ENCODE results near the gene C3.
"Not testable (repeated sequence)": the region's sequence is repeated elsewhere in the genome, so short reads cannot be mapped to it uniquely, and the experiment has no call there.

C3 gene

DNA sequence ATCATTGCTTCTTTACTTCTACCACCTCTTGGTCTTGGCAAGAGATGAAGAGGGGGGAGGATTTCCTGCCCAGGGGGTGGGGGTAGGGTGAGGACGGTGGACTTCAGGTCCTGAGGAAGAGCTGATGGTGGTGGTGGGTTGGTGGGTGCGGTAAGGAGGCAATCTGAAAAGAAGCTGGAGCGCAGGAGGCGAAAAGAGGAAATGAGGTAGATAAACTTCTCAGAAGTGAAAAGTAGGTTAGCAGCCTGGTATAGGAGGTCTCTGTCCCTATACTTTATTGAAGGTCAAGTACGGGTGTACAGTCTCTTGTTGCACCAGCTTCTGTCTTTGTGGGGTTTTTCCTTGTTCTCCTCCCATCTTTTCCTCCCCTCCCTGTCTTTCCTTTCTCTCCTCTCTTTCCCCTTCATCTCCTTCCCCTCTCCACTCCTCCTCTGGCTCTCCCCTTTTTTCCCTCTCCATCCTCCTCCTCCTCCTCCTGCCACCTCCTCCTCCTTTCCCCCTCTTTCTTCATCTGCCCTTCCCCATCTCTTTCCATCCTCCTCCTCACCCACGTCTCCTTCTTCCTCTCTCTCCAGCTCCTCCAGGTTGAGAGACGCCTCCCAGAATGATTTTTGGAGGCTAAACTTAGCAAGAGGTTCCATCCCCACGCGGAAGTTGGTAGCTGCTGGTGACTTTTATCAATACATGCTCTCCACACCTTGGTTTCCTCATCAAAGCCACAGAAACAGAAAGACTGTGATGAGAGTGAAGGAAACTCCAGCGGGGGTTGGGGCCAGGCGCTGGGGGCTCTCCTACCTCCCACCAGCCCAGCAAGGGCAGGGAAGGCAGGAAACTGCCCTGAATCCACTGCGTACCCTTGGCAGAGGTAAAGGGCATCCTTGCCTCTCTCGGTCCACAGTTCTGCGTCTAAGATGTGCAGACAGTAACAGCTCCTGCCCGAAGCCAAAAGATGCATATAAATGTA is 65.8 kb downstream of the C3 start:
- peak; percentile 69 for DNase-seq

DNA sequence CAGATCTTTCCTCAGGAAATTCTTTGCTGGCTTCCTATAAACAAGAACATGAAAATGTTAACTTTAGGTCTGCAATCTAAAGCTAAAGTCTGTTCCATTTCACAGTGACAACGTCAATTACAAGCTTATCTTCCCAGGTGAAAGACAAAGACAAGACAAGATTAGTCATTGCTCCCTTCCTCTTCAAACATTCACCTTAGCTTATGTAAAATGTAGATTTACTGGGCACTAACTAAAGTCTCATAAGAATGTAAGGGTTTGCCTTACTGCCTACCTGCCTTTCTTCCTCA is 67.7 kb downstream of the C3 start:
- DNase-seq, result no peak

DNA sequence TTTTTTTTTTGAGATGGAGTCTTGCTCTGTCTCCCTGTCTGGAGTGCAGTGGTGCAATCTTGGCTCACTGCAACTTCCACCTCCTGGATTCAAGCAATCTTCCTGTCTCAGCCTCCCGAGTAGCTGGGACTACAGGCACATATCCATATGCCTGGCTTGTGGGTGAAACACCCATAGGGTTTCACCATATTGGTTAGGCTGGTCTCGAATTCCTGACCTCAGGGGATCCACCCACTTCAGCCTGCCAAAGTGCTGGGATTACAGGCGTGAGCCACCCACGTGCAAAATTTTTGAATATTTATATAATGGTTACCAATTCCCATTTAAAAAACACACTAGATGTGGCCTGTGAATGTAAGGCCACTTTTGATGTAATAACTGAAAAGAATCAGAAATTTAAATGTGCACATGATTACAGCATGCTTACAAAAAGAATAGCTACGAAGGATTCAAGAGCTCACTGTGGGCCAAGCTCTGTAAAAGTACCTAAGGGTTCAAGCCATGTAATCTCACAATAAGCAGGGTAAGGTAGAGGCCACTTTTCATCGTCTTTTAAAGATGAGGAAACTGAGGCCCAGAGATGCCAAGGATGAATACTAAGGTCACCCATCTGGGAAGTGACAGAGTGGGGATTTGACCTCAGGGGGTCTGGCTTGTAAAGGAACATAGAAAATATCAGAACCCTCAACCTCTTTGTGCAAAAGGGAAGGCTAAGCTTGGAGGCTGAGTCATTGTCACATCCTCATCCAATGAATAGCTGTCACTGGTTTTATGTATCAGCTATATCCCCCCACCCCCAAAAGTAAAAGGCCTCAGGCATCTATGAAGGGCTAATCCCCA is 68.3 kb downstream of the C3 start:
- DNase-seq, result no peak

DNA sequence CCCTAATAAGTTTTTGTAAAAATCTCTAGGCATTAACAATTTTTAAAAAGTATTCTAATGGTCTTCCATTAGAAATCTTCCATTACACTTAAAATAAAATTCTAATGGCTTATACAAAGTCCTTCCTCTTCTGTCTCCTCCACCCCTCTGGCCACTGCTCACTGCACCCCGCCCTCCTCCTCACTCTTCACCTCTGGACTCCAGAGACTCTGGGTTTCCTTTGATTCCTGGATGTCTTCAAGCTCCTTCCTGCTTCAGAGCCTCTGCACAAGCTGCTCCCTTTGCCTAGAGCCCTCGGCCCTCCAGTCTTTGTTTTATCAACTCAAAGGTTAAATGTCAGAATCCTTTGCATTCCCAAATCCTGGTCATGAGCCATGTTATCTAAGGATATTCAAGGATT is 71.3 kb downstream of the C3 start:
- no peak for DNase-seq

DNA sequence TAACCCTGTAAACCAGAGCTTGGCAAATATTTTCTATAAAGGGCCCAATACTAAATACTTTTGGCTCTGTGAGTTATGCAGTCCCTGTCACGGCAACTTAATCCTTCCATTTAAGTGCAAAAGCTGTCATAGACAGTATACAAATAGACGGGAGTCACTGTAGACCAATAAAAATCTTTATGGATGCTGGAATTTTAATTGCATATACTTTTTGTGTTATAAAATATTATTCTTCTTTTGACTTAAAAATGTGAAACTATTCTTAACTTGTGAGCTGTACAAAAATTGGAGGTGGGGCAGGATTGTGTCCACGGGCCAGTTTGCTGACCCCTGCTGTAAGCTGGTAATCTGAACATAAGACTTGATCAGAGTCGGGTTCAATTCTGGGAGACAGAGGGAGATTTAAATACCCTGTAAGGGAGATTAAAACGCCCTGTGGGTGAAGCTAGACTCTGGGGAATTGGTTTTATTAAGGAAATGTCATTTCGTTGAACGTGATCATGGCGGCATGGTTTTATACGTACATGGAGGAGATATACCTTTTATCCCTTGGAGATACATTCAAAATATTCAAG is 72.2 kb downstream of the C3 start:
- no peak for DNase-seq

DNA sequence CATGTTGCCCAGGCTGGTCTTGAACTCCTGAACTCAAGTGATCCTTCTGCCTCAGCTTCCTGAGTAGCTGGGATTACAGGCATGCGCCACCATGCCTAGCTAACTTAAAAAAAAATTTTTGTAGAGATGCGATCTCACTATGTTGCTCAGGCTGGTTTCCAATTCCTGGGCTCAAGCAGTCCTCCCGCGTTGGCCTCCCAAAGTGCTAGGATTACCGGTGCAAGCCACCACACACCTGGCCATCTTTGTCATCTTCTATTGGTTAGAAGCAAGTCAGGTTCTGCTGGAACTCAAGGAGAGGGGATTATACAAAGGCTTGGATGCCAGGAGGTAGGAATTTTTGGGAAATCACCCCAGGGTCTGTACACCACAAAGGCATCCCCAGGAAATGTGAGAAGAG is 75.7 kb downstream of the C3 start:
- DNase-seq, result no peak

DNA sequence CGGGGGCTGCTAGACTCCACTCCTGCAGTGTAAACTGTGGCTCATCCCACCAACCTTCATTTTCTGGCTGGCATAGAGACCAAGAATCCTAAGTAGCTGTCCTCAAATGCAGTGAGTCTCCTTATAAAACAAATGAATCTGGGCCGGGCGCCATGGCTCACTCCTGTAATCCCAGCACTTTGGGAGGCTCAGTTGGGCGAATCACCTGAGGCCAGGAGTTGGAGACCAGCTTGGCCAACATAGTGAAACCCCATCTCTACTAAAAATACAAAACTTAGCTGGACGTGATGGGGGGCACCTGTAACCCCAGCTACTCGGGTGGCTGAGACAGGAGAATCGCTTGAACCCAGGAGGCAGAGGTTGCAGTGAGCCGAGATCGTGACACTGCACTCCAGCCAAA is 80.1 kb downstream of the C3 start:
- not testable (repeated sequence) for DNase-seq

DNA sequence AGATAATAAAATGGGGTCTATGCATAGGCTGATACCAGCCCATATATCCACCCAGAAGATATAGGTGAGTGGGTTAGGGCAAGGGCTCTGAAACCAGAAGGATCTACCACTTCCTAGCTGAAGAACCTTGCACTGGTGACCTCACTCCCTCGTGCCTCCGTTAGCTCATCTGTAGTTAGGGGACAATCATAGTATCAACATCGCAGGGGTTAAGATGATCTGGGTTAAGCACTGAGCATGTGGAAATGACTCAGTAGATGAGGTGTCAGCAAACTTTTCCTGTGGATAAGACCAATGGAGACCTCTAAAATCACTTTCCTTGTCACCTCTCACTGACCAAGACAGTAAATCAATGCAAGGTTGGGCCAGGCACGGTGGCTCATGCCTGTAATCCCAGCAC is 81.0 kb downstream of the C3 start:
- no peak for DNase-seq

DNA sequence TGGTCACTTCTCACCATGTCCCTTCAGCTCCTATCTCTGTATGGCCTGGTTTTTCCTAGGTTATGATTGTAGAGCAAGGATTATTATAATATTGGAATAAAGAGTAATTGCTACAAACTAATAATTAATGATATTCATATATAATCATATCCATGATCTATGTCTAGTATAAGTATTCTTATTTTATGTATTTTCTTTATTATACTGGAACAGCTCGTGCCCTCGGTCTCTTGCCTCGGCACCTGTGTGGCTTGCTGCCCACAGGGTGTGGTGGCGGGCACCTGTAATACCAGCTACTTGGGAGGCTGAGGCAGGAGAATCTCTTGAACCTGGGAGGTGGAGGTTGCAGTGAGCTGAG is 87.0 kb downstream of the C3 start:
- DNase-seq, result not testable (repeated sequence)

DNA sequence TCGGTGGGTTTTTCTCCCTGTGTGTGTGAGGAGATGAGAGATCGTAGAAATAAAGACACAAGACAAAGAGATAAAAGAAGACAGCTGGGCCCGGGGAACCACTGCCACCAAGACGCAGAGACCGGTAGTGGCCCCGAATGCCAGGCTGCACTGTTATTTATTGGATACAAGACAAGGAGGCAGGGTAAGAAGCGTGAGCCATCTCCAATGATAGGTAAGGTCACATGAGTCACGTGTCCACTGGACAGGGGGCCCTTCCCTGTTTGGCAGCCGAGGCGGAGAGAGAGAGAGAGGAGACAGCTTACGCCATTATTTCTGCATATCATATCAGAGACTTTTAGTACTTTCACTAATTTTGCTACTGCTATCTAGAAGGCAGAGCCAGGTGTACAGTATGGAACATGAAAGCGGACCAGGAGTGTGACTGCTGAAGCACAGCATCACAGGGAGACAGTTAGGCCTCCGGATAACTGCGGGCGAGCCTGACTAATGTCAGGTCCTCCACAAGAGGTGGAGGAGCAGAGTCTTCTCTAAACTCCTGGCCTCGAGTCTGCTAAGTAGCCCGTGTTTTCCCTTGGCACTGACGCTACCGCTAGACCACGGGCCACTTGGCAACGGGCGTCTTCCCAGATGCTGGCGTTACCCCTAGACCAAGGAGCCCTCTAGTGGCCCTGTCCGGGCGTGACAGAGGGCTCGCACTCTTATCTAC is 87.5 kb downstream of the C3 start:
- peak; percentile 64 for DNase-seq

DNA sequence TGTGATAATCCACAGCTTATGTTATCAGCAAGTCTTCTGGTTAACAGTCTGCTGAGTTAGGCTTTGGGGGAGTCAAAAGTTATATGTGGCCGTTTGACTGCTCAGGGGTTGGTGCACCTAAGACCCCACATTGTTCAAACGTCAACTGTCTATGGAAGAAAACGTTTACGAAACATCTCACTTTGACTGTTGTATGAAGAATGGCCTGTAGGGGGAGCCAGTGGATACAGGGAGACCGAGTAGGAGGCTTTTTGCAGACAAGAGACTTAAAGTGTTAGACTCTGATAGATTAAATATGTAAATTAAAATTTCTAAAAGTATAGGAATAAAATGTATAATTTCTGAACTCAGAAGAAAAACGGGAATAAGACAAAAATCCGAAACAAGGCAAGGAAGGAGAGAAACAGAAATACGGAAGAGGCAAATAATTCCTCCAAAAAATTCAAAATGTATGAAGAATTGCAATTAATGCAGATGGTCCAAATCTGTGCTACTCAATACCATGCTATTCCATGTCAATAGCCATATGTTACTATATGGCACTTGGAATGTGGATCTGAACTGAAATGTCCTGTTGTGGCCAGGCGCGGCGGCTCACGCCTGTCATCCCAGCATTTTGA is 88.3 kb downstream of the C3 start:
- DNase-seq, result peak; percentile 76
